Activated T-cell treated with anti-CD3 and anti-CD28 coated beads, Interleukin-2, amount 50 U/mL, for 48 hours (primary cell): Measurements from ENCODE around the gene S100A8.
"Not testable (repeated sequence)": the region's sequence is repeated elsewhere in the genome, so short reads cannot be mapped to it uniquely, and the experiment has no call there.

Experiments used
- DNase-seq, 2 experiments: peaks; one replicate each; pipeline ENCODE4 v3.0.0-alpha.2; 2020

The S100A8 gene

DNA sequence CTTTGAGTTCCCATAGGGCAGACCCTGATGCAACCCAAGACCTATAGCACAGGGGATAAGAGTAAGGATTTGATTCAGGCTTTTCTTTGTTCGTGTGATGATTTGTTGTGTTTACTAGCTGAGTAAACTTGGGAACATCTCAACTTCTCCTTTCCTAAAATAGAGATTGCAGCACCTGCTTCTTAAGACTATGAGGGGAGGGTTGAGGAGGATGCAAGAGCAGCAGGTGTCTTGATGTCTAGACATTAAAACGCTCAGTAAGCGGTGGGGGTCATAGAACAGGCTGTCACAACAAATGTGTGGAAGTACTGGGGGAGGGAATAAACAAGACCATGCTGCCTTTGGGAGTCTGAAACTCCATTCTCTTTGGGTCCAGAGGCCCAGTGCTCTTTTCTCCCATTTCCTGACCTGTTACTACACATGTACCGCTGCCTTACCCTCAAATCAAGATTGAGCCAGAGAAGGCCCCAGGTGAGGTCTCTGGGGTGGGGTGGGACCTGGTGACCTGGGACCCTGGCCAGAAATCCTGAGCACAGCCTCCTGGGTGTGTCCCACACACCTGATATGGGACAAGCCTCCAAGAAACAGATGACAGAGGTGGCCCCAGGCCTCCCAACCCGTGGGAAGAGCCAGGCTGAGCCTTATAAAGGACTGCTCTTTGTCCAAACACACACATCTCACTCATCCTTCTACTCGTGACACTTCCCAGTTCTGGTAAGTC is 25.1 kb upstream of the S100A8 start, which contains the start of gene S100A7A:
Gene S100A7A (plus strand): TSS at position 671 of the 721 bp plus-strand sequence. CDS start 1,563 bp downstream, outside the sequence.
- DNase-seq, result no peak

DNA sequence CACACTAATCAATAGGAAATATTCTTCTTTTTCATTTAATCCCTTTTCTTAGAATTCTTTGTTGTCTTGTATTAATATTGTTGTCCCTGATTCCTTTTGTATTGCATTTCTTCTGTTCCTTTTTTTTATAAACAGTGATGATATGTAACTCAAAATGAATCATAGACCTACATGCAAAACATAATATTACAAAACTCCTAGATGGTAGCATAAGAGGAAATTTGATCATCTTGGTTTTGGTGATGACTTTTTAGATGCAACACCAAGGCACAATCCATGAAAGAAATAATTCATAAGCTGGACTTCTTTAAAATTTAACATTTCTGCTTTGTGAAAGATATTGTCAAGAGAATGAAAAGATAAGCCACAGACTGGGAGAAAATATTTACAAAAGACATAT is 23.1 kb upstream of the S100A8 start:
- not testable (repeated sequence) for DNase-seq

DNA sequence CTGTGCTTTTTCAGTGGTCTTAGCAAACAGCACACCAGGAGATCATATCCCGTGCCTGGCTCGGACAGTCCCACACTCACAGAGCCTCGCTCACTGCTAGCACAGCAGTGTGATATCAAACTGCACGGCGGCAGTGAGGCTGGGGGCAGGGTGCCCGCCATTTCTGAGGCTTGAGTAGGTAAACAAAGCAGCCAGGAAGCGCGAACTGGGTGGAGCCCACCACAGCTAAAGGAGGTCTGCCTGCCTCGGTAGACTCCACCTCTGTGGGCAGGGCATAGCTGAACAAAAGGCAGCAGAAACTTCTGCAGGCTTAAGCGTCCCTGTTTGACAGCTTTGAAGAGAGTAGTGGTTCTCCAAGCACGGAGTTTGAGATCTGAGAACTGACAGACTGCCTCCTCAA is 16.4 kb upstream of the S100A8 start:
- DNase-seq, result not testable (repeated sequence)

DNA sequence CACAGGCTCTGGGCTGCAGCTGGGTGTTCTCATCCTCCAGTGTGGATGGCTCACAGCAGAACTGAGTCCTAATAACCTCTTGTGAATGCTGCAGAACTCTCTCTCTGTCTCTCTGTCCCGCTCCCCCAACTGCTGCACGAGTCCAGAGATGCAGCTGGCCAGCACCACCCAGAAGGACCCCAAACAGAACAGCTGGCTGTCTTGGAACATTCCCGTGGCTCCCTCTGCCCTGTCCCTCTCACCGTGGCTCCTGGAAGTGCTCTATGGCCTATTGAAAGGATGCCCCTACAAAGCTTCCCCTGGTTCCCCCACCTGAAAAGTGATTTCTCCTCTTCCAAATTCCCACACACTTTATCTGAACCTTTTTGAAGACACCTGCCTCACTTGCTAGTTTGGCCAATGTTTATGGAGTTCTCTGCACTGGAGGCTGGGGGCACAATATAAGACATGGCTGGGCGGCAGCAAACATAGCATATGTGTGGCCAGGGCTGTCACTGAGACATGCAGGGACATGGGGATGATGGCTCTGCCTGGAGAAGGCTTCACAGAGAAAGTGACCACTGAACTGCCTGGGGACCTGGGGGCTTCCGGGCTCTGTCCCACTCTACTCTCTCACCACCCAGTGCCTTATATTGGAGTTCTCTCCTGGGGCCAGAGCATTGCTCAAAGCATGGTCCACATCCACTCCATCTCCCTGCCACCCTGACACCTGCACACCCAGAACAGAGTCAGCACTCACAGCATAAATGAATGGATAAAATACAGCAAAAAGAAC is 15.1 kb upstream of the S100A8 start:
- not testable (repeated sequence) for DNase-seq

DNA sequence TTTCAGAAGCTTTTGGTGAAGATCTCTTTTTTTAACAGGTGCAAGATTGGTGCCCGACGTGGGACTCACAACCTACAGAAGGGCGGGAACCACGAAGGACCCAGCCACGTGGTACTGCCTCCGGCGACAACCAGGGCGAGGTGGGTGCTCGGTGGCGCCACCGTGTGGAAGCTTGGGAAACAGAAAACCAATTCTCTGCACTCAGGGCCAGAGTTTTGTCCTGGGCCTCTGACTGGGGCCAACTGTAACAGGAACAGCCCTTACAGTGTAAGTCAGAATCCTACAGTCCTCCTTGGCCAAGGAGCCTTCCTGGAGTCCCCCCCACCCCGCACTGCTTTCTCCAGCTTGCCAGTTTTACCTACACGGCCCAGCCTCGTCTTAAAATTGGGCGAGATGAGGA is 13.9 kb upstream of the S100A8 start:
- DNase-seq, result peak; percentile 74 to 78

DNA sequence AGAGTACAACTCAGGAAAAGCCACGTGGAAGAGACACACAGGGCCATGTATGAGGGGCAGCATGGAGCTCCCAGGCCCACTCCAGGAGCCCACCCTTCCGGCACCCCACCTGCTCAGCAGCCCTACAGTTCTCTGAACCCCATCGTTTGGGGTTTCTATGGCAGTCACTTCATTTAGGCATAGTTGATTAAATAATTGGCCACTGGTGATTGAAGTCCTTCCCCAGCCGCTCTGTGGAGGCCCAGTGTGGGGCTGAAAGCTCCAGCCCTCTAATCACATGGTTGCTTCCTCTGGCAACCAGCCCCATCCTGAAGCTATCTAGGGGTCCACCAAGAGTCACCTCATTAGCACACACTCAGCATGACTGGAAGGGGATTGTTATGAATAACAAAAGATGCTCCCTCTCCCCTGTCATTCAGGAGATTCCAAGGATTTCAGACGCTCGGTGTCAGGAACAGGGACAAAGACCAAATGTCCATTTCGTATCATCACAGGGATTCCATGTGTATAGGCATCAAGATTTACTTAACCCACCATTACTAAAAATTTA is 13.3 kb upstream of the S100A8 start:
- DNase-seq, result no peak

DNA sequence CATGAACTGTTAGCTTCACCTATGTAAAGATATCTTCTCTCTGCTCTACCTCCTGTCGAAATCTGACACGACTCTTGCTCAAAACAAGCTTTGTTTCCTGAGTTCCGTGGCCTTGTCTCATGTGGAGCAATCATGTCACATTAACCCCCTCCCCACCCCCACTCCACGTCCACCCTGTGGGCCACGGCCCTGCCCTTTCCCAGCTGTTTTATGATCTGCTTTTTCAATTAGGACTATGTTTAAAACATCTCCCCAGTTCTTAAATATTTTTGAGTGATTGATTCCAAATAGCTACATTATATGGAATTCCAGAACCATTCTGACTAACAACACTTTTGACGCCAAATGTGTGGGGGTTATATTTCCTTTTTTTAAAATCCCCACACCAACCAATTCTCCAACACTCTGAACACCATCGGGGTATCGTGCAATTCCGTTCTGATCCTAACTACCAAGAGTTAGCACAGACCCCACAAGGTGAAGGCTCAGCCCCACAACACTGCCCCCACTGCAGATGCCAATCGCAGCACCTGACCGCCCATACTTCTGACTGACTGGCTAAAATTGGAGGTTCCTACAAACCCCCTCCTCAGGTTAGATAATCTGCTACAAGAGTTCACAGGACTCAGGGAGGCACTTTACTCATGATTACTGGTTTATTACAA is 12.7 kb upstream of the S100A8 start:
- no peak for DNase-seq

DNA sequence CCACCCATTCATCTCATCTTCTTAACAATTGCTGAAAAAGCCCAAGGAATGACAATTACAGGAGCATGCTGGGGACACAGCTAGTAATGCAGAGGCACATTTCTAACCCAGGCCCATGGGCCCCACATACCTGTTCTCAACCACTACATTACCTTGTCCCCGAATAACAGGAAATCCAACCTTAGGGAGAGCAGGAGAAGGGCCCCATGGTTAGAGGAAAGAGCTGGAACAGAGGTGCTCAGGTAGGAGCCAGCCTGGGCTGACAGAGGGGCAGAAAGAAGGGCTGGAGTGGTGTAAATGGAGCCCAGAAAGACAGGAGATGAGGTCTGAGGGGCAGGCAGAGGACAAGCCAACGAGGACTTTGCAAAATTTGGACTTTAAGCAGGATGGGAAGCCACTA is 11.4 kb upstream of the S100A8 start:
- DNase-seq, result no peak

DNA sequence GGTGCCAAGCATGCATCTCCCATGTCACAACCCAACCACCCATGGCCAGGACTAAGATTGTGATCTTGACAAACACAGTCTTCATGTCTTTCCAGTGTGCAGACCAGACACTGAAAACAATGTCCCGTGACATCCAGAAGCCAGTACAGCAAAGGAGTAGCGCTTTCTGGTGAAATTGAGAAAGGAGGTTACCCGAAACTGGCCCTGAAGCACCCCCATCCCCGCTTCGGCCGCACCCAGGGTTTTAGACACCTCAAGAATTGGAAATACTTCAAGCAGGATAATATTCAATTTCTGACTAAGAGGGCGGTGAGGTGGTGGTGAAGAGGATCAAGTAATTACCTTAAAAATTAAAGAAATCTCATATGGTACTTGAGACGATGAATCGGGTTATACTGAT is 10.6 kb upstream of the S100A8 start:
- no peak for DNase-seq

DNA sequence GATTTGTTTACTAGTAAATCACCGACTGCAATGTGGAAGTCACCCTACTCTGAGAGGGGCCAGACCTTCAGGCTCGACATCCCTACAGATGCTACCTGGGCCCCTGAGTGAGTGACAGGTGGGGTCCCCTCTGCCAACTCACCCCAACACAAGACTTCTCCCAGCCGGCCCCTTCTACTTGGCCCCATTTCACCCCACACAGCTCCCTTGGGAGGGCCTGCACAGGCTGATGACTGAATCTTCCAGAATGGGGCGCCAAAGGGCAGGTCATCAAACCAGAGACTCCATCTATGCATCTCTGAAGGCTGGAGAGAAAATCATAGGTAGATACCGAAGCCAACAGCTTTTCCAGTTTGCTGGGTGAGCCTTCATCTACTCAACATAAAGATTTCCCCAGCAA is 9.4 kb upstream of the S100A8 start:
- DNase-seq, result no peak

DNA sequence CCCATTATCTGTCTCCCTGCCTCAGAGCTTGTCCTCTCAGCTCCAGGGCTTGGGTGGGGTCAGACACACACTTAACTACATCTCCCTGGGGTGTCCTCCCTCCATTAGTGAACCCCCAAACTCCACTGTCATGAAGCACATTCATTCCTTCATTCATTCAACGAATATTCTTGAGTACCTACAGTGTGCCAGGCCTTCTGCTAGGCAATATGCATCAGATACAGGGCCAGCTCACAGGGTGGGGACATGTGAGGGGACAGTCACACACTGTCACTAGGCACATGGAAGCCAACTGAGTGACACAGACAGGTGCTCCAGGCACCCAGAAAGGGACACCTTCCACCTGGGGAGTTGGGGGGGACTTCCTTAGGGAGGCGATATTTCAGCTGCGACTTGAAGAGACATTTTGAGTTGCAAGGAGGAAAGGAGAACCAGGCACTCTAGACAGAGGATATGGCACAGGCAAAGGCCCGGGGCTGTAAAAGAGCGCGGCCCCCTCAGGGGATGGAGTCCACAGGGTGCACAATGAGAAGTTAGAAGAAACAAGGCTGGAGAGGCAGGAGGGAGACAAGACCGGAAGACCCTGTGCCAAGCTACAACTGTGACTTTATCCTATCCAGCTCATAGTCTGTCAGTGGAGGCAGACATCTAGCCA is 8.7 kb upstream of the S100A8 start:
- DNase-seq, result no peak

DNA sequence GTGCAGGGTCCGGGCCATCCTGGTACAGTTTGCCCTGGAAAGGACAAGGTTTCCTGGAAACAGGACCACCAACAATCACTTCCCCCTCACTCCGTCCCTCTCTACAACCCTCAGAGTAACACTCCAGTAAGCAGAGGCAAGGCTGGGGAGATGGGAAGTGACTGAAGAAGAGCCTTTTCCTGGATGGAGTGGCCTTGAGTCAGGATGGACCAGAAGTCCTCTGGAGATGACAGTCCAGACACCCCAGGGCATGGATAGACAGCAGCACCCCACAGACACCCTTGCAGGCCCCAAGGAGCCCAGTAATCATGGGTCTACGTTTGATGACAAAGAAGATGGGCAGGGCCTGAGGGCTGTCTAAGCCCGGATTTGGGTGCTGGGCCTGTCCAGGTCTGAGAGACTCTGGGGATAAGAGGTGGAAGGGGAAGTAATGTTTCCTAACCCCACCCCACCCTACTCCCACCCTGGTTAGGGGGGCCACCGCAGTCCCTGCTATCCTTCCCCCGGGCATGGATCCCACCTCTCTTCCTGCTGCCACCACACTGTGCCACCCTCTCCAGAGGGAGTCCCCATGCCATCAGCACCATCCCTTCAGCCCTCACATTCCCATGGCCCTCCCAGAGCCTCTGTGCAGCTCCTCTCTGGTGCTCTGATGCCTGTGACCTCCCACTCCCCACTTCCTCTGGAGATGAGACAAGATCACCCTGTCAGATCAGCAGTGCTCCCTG is 7.2 kb upstream of the S100A8 start:
- no peak for DNase-seq

DNA sequence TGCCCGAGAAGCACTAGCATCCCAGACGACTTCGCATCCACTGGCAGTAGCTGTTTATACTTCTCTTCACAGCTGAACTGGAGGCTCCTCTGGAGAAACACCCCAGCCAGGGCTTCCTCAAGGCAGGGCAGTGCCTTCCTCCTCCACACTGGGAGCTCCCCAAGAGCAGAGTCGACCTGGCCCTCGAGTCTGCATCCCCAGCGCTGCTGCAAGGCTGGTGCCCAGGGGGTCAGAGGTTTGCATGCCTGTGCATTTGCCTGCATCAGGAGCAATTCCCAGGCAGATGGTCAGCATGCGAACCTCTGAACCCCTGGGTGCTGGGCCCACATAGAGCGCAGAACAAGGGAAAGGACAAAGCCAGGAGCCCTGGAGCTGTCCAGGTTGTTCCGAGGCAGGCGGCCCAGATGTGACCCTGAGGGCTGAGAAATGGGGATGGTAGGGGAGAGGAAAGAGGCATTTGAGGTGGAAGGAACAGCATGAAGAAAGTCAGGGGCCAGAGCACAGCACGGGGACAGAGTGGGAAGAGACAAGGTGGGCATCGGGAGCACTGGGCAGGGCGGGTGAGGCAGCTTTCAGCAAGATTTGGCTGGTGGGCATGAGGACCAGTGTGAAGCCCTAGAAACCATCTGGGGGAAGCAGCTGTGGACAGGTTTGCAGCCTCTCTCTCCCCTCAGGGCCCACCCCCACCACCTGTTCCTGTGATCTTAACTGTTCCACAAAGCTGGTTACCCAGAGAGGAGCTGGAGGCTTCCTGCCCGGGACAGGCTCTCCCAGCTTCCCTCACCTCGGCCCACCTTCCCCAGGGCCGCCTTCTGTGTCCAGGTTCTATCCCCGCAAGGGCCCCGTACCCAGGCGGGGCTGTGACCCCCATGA is 6.4 kb upstream of the S100A8 start:
- no peak for DNase-seq

DNA sequence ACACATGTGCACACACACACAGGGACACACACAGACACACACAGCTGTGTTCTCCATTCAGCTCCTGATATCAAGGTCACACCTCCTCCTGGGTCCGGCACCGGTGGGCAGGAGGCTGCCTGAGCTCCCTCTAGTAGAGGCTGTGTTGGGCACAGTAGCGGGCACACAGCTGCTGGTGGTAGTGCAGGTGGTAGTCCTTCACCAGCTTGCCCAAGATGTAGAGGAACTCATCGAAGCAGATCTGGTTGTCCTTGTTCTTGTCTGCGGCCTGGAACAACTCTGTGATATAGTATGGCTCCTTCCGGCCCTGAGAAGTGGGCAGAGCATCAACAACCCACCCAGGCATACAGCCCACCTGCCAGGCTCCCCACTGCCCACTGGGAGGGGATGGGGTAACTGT is 5.6 kb upstream of the S100A8 start:
- DNase-seq, result no peak

DNA sequence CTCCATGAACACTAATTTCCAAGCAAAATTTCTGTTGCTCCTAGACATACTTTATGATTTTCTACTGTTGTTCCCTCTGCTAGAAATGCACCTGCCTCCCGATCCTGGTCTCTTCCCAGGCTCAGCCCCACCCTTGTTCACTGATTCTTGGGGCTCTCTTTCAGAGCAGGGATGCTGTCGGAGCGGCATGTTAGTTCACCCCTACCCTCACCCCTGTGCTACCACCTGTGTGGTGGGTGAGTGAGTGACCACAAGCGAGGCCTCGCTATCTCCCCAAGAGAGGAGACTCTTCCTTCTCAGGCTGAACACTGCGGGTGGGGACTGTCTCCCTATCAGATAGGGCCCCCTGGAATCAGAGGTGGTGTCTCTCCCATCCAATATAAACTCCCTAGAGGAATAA is 4.9 kb upstream of the S100A8 start:
- no peak for DNase-seq

DNA sequence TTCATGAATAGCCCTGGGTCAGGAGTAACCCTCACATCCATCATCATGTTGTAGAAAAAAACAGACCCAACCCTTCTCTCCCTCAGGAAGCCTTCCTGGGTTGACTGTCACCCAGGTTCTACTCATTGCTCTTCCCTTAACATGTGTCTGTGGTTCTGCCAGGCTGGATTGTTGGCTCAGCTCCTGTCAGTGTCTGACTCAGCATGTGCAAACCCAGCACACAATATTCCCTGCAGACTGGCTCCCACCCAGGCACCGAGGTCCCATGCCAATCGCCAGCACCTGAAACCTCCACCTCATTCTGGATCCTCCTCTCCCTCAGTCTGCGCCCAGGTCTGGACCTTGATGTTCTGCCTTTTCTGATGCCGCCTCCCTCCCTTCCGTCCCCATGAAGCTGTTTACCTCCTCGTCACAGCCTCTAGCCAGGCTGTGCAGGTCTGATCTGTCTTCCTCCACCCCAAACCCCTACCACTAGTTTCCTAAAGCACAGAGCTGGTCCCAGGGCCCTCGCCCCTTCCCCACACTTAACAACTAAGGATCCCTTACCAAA is 4.3 kb upstream of the S100A8 start:
- DNase-seq, result no peak

DNA sequence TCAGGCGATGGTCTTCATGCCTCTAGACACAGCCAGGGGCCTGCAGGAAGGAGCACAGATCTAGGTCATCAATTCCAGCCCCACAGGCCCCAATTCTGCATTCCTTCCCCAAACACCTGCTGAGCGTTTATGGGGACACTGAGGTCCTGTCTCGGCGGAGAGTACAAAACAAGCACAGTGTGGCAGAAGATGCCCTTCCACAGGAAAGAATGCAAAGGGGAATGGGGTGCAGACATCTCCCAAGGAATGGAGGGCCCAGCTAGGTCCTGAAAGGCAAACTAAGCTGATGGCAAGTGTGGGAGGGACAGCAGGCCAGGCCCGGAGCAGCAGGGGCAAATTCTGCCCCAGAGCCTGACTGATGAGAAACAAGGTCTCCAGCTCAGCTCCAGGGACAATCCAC is 3.5 kb upstream of the S100A8 start:
- DNase-seq, result no peak

DNA sequence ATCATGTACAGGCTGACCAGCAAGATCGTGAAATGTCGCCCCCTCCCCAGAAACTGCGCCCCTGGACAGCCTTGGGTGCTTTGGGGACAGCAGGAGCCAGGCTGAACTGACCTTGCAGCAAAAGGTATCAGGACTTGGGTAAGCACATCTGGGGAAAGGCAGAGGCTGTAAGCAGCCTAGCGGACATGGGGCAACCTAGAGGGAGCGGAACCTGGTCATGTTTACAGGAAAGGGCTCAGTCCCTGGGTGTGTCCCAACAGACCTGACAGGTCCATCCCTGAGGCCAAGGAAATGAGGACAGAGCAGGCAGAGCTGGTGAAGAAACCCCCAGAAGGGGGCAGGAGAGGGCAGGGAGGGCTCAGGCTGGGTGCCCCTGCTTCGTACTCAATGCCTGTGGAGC is 3.1 kb upstream of the S100A8 start:
- DNase-seq, result no peak

DNA sequence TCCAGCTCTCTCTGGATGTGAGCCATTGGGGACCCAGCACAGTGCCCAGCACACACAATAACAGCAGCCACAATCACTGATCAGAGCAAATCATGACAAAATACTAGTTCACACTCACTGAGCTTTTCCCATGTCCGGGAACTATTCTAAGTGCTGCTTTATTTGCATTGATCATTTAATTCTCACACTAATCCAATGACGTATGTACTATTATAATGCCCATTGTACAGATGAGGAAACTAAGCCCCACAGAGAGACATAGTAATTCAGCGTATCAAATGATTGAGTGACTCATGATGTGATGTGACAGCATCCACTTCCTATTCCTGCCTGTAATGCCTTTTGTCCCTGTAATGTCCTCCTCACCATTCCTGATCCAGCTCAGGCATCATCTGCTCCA is 1.9 kb upstream of the S100A8 start:
- no peak for DNase-seq

DNA sequence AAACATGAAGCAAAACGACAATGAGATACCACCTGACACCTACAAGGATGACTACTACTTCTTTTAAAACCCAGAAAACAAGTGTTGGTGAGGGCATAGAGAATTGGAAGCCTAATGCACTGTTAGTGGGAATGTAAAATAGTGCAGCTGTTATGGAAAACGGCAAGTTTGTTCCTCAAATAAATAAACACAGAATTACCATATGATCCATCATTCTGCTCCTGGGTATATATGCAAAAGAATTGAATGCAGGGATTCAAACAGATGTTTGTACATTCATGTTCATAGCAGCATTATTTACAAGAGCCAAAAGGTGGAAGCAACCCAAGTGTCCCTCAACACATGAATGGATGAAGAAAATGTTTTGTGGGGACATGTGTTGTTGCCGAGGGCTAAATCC is 1.4 kb upstream of the S100A8 start:
- no peak for DNase-seq
